Right lobe of liver (tissue), 6 donors: Measurements from ENCODE around the gene DSE. TPM values are rescaled to one million over a fixed set of nuclear protein-coding genes. Genes with fewer than 3 reads are reported as not detected.

ENCODE experiments used
- ATAC-seq, 4 donors: fragments of 200-7000 bp; cut with Tn5 transposase; one replicate each; pipeline ENCODE4 v1.9.1; 2020; ENCODE audit warnings: mild to moderate bottlenecking in 4 of 4, moderate library complexity in 4 of 4
- DNase-seq, 3 donors: peaks; one replicate each; pipeline ENCODE4 v3.0.0-alpha.2; 2020
- H3K27ac ChIP-seq, 3 donors: fragments of 200-600 bp; one replicate each; pipeline ENCODE4 v1.8.0; 2022
- H3K27me3 ChIP-seq, 2 donors: fragments of 200-600 bp; one replicate each; pipeline ENCODE4 v1.8.0; 2022
- H3K36me3 ChIP-seq, 4 donors: fragments of 200-600 bp; sonication (generic) in 1 of 4; one replicate each; pipeline versions ENCODE4 v1.5.1 to v1.8.0; 2017 to 2022; ENCODE audit warnings: control low read depth in 1 of 4
- H3K4me1 ChIP-seq, 4 donors: fragments of 200-600 bp; sonication (generic) in 1 of 4; one replicate each; pipeline versions ENCODE4 v1.5.1 to v1.8.0; 2017 to 2022; ENCODE audit warnings: control low read depth in 1 of 4
- H3K4me3 ChIP-seq, 3 donors: fragments of 200-600 bp; one replicate each; pipeline ENCODE4 v1.8.0; 2022
- H3K9me3 ChIP-seq, 4 donors: fragments of 200-600 bp; sonication (generic) in 1 of 4; one replicate each; pipeline versions ENCODE4 v1.5.1 to v1.8.0; 2017 to 2022; ENCODE audit warnings: control low read depth in 1 of 4
- POLR2A ChIP-seq: fragments of 450-650 bp; IDR thresholded peaks from one replicate; pipeline ENCODE4 v1.6.1; 2017; ENCODE audit warnings: antibody characterized with exemption, mild to moderate bottlenecking
- WGBS: methylation state at CpG from one replicate; pipeline ENCODE4 v1.1.6; 2018; ENCODE audit warnings: low coverage, low lambda C conversion rate; ENCODE audit not compliant: insufficient coverage; ENCODE audit errors: missing lambda C conversion rate; 5-methylcytosine and 5-hydroxymethylcytosine counted together
- intact Hi-C, 2 donors: fragments of 100-400 bp; cut with DNase I; formaldehyde crosslinking; loops; one replicate each; pipeline versions ENCODE4 v1.11.2 to v1.14.1; 2022
- total RNA-seq, 6 experiments: library from RNA; depleted of rRNA in 2 of 6; stranded (reverse); fragments of >200 nt in 2 of 6; fragmentation: NEBNext Ultra II Directional in 3 of 6; extraction: Animal tissue kit (Norgen Biotek cat#: 25700) in 3 of 6; gene quantifications; one replicate each; pipeline versions ENCODE4 v1.1.0 to v1.2.4, GENCODE V29; 2016 to 2023
- TF ChIP-seq, protein P1 (sequence below), 4 donors: fragments of 200-600 bp in 3 of 4; fragments of 450-650 bp in 1 of 4; IDR thresholded peaks; one replicate each; pipeline versions ENCODE4 v1.5.1 to v1.8.0; 2016 to 2022; ENCODE audit warnings: antibody characterized with exemption in 4 of 4, mild to moderate bottlenecking in 2 of 4
- donor health status: DM: no; HTN: yes; CAD: no.
- donor health status: DM: no; HTN: no; CAD: no.
- donor health status: DM: no; HTN: no; CAD: no.
- donor health status: DM: no; HTN: yes; CAD: no.
- donor health status: DM: no; HTN: yes; CAD: no.

DSE gene
- total RNA-seq, 6 experiments from 2014 or later, result 8.2 to 17.4 (median 12.2) TPM

DNA sequence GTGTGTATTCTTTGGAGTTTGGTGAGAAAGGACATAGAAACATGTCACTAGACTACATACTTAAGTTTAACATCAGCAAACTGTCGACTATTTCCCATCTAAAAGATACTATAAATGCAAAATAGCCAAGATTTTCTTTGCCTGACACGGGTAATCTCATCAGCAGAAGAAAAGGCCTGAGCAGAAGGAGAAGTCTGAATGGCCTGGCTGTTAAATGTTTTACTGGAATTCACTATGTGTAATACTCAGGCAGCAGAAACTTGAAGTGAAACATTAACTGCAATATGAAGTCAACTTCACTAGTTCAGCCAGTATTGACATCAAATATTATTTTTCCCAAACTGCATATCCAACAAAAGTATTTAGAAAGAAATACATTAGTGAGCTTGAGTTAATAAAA lies 6.4 kb upstream of the DSE start:
- H3K4me3 ChIP-seq, result no peak overlapping the region
- no peaks in the 10 kb centered on the region for H3K36me3 ChIP-seq
- no peaks in the 10 kb centered on the region for H3K27me3 ChIP-seq
- no peak for TF ChIP-seq POLR2A
- TF ChIP-seq, protein P1, sequence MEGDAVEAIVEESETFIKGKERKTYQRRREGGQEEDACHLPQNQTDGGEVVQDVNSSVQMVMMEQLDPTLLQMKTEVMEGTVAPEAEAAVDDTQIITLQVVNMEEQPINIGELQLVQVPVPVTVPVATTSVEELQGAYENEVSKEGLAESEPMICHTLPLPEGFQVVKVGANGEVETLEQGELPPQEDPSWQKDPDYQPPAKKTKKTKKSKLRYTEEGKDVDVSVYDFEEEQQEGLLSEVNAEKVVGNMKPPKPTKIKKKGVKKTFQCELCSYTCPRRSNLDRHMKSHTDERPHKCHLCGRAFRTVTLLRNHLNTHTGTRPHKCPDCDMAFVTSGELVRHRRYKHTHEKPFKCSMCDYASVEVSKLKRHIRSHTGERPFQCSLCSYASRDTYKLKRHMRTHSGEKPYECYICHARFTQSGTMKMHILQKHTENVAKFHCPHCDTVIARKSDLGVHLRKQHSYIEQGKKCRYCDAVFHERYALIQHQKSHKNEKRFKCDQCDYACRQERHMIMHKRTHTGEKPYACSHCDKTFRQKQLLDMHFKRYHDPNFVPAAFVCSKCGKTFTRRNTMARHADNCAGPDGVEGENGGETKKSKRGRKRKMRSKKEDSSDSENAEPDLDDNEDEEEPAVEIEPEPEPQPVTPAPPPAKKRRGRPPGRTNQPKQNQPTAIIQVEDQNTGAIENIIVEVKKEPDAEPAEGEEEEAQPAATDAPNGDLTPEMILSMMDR (IDR thresholded peaks at IDR 0.05), result no peak
- intact Hi-C loops, result no loop called here
- ATAC-seq (peak in 3 of 4 donors; percentile 39 to 85 (median 79)), DNase-seq (no peak)
- peaks cover 0 to 8% (median 0%) of the 10 kb centered on the region in 4 donors for H3K4me1 ChIP-seq
- no peak overlapping the region for H3K27ac ChIP-seq
- no peaks in the 10 kb centered on the region for H3K9me3 ChIP-seq
- WGBS, result 28% methylated on average over 2 of the region's 2 CpGs

DNA sequence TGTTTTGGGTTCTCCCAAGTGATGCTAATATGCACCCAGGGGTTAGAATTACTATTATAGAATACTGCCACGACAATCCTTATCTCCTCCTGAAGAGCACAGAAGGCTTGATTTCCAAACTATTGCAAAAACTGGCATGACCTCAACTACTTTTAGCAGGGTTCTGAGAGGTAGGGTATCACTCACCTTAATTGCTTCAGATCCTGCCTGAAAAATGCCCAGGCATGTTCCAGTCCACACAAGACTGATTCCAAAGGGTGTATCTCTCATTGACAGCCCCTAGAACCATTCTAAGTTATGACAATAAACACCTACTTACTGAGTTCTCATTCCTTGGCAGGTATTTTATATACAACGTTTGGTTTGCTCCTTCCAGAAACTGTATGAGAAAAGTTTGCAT lies 5.0 kb upstream of the DSE start:
- WGBS, result 35% methylated on average over 2 of the region's 2 CpGs
- intact Hi-C loops, result no loop called here
- ATAC-seq (no peak), DNase-seq (no peak)
- Histone ChIP-seq H3K36me3 (no peaks in the 10 kb centered on the region), H3K4me3 (no peak overlapping the region), H3K27me3 (no peaks in the 10 kb centered on the region), H3K9me3 (no peaks in the 10 kb centered on the region), H3K4me1 (peaks cover 0 to 8% (median 0%) of the 10 kb centered on the region in 4 donors), H3K27ac (no peak overlapping the region)
- TF ChIP-seq, protein P1 (IDR thresholded peaks at IDR 0.05), result no peak
- TF ChIP-seq POLR2A, result no peak

DNA sequence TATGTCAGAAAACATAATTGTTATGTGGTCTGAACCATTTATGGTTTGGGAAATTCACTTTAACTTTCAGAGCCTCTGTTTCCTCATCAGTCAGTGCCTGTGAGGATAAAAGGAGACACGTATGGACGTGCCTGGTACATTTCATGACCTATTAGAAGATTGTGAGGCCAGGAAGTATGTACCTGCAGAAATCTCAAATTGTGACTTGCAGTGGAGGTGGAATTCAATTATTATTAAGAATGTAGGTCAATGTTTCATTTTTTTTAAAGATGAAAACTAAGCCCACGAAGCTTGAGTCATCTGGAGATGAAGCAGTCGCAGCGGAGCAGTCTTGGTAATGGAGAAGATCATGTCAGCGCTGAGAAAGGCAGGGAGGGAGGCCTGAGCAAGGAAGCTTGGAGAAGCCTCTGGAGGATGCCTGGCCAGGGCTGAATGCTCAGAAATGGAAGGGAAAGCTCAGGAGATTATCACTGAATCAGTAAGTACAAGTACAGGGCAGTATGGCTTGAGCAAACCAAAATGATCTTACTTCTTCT lies 3.9 kb upstream of the DSE start:
- 83% methylated on average over 6 of the region's 6 CpGs for WGBS
- H3K9me3 ChIP-seq, result no peaks in the 10 kb centered on the region
- H3K27me3 ChIP-seq, result no peaks in the 10 kb centered on the region
- peaks cover 0 to 12% (median 0%) of the 10 kb centered on the region in 4 donors for H3K4me1 ChIP-seq
- no peak for ATAC-seq
- intact Hi-C loops, result no loop called here
- no peak for DNase-seq
- no peaks in the 10 kb centered on the region for H3K36me3 ChIP-seq
- H3K4me3 ChIP-seq, result no peak overlapping the region
- no peak for TF ChIP-seq POLR2A
- TF ChIP-seq, protein P1 (IDR thresholded peaks at IDR 0.05), result no peak
- no peak overlapping the region for H3K27ac ChIP-seq

DNA sequence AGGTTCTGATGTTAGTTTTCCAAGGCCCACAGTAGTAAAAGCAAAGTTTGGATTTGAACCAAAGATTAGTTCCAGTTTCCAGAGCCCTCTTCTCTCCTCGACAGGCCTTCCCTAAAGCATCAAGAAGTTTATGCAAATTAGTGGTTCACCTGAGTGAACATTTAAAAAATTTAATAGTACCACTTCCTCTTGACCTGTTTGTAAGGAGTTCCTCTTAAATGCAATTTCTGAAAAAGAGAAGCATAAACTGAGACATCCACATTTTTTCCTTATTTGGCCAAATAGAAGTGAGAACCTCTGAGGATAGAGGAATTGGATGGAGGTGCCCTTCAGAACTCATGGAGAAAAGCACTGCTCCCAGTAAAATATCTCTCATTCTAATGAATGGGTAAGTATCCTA lies 1.2 kb upstream of the DSE start:
- no peaks in the 10 kb centered on the region for H3K27me3 ChIP-seq
- DNase-seq, result no peak
- H3K4me3 ChIP-seq, result no peak overlapping the region
- TF ChIP-seq POLR2A, result no peak
- TF ChIP-seq, protein P1 (IDR thresholded peaks at IDR 0.05), result no peak
- no peaks in the 10 kb centered on the region for H3K9me3 ChIP-seq
- intact Hi-C loops, result no loop called here
- H3K4me1 ChIP-seq, result peaks cover 0 to 8% (median 0%) of the 10 kb centered on the region in 4 donors
- peak overlapping the region in 1 of 3 donors; percentile 74 for H3K27ac ChIP-seq
- H3K36me3 ChIP-seq, result no peaks in the 10 kb centered on the region
- 29% methylated on average over 1 of the region's 1 CpG for WGBS
- ATAC-seq, result no peak
